ENCODE results near the gene INPP4B. TPM values are rescaled to one million over a fixed set of nuclear protein-coding genes. Genes with fewer than 3 reads are reported as not detected.
"Not testable (repeated sequence)": the region's sequence is repeated elsewhere in the genome, so short reads cannot be mapped to it uniquely, and the experiment has no call there.

The INPP4B gene
- total RNA-seq, 4 donors from 2014 or later: 29.4 to 51.5 (median 35.3) TPM

DNA sequence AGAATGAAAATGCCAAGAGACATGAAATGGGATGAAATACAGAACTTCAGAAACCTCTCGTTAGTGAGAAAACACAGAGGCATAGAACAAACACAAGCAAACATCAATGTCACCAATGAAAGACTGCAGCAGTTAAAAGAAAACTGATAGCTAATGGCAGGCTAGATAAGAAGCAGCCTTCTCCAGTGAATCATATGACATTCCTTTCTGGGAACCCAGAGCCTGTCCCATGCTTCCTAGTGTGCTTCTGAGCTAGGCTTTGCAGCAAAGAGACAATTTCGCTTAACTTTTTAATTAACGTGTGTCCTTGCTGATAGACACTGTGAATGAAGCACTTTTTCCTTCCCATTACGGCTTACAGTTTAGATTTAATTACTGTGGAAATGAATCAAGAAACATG lies 765.1 kb downstream of the INPP4B start:
- no peaks in the 10 kb centered on the region for H3K9me3 ChIP-seq
- intact Hi-C loops (cut with DNase I; ENCODE audit: low total_unique reads): no loop called here
- no peak for TF ChIP-seq POLR2A (IDR thresholded peaks at IDR 0.05)
- TF ChIP-seq, protein P1, sequence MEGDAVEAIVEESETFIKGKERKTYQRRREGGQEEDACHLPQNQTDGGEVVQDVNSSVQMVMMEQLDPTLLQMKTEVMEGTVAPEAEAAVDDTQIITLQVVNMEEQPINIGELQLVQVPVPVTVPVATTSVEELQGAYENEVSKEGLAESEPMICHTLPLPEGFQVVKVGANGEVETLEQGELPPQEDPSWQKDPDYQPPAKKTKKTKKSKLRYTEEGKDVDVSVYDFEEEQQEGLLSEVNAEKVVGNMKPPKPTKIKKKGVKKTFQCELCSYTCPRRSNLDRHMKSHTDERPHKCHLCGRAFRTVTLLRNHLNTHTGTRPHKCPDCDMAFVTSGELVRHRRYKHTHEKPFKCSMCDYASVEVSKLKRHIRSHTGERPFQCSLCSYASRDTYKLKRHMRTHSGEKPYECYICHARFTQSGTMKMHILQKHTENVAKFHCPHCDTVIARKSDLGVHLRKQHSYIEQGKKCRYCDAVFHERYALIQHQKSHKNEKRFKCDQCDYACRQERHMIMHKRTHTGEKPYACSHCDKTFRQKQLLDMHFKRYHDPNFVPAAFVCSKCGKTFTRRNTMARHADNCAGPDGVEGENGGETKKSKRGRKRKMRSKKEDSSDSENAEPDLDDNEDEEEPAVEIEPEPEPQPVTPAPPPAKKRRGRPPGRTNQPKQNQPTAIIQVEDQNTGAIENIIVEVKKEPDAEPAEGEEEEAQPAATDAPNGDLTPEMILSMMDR (IDR thresholded peaks at IDR 0.05): no peak
- H3K4me1 ChIP-seq: no peaks in the 10 kb centered on the region
- H3K4me3 ChIP-seq: no peak overlapping the region
- H3K27ac ChIP-seq: no peak overlapping the region
- no peak for DNase-seq
- no peaks in the 10 kb centered on the region for H3K36me3 ChIP-seq
- no peaks in the 10 kb centered on the region for H3K27me3 ChIP-seq

DNA sequence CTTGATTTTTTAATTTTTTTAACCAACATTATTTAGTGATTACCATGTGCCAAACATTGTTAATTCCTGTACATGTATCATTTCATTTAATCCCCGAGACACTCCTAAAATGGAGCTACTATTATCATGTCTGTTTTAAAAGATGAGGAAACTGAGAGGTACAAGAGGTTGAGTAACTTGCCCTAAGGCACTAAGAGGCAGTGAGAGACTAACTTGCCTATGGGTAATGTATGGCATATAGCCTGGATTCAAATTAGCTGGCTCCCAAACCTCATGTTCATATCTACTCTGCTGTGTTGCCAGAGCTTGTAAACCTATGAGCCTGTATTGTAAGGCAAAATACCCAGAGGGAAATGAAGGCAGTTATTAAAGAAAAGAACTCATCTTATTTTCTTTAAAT lies 766.1 kb downstream of the INPP4B start:
- no peak for TF ChIP-seq POLR2A (IDR thresholded peaks at IDR 0.05)
- TF ChIP-seq, protein P1 (IDR thresholded peaks at IDR 0.05): no peak
- Histone ChIP-seq H3K9me3 (no peaks in the 10 kb centered on the region), H3K4me1 (no peaks in the 10 kb centered on the region), H3K4me3 (no peak overlapping the region), H3K27ac (no peak overlapping the region), H3K36me3 (no peaks in the 10 kb centered on the region), H3K27me3 (no peaks in the 10 kb centered on the region)
- DNase-seq: no peak
- intact Hi-C loops (cut with DNase I; ENCODE audit: low total_unique reads): no loop called here

DNA sequence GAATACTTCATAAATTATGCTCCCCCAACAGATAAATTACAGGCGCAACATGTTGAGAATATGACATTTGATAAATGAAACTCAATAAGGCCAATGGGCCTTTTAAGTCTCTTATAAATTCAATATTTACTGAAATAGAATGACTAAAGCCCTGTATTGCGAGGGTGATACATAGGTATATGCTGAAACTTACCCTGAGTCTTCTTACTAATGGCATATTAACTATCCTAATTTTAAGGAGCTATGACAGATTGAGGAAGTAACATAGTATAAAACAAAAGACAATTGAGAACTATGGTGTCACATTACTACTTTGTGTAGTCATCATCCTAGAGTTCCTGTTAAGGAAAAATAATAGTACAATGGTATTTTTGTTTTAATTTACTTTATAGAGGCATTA lies 769.1 kb downstream of the INPP4B start:
- no peak overlapping the region for H3K27ac ChIP-seq
- H3K9me3 ChIP-seq: no peaks in the 10 kb centered on the region
- TF ChIP-seq, protein P1 (IDR thresholded peaks at IDR 0.05): no peak
- TF ChIP-seq POLR2A (IDR thresholded peaks at IDR 0.05): no peak
- no peak for DNase-seq
- intact Hi-C loops (cut with DNase I; ENCODE audit: low total_unique reads): no loop called here
- H3K36me3 ChIP-seq: no peaks in the 10 kb centered on the region
- no peaks in the 10 kb centered on the region for H3K27me3 ChIP-seq
- H3K4me3 ChIP-seq: no peak overlapping the region
- no peaks in the 10 kb centered on the region for H3K4me1 ChIP-seq

DNA sequence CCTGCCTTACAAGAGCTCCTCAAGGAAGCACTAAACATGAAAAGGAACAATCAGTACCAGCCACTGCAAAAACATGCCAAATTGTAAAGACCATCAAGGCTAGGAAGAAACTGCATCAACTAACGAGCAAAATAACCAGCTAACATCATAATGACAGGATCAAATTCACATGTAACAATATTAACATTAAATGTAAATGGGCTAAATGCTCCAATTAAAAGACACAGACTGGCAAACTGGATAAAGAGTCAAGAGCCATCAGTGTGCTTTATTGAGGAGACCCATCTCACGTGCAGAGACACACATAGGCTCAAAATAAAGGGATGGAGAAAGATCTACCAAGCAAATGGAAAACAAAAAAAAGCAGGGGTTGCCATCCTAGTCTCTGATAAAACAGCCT lies 777.8 kb downstream of the INPP4B start:
- H3K36me3 ChIP-seq, H3K4me1 ChIP-seq, H3K9me3 ChIP-seq: not testable (repeated sequence)

DNA sequence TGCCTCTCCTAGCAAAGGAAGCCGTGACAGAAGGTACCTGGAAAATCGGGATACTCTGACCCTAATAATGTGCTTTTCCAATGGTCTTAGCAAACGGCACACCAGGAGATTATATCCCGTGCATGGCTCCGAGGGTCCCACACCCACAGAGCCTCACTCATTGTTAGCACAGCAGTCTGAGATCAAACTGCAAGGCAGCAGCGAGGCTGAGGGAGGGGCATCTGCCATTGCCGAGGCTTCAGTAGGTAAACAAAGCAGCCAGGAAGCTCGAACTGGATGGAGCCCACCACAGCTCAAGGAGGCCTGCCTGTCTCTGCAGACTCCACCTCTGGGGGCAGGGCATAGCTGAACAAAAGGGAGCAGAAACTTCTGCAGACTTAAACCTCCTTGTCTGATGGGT lies 779.5 kb downstream of the INPP4B start:
- H3K9me3 ChIP-seq; H3K4me3 ChIP-seq; intact Hi-C loops (cut with DNase I; ENCODE audit: low total_unique reads); DNase-seq; H3K4me1 ChIP-seq; H3K36me3 ChIP-seq; H3K27me3 ChIP-seq; H3K27ac ChIP-seq: not testable (repeated sequence)

More for the DNA sequence above, 777.8 kb downstream of the INPP4B start:
- intact Hi-C loops (cut with DNase I; ENCODE audit: low total_unique reads); H3K27me3 ChIP-seq; H3K27ac ChIP-seq; DNase-seq; H3K4me3 ChIP-seq: not testable (repeated sequence)

DNA sequence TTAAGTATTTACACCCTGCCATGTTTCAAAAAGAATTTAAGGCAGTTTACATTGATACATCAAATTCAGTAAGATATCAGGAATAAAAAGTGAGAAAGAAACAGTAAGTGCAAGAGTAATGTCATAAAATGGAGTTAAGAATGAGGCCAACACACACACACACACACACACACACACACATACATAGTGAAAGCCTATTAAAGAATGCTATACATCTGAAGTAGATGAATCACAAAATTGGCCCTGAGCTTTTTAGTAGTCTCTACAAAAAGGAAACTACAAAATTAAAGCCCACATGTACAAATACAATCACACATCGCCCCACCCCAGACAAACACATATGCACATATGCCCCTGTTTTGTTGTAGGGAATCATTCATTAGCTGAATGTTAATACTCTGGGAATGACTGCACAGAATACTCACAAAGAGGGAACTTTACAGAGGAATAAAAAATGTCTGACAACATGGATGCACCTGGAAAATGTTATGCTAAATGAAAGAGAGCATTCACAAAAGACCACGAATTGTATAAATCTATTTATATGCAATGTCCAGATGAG lies 780.9 kb downstream of the INPP4B start:
- no peaks in the 10 kb centered on the region for H3K4me1 ChIP-seq
- H3K27ac ChIP-seq: no peak overlapping the region
- DNase-seq: no peak
- no peaks in the 10 kb centered on the region for H3K36me3 ChIP-seq
- no peak overlapping the region for H3K4me3 ChIP-seq
- peaks cover 0 to 5% of the 10 kb centered on the region in 2 donors for H3K9me3 ChIP-seq
- intact Hi-C loops (cut with DNase I; ENCODE audit: low total_unique reads): no loop called here
- TF ChIP-seq, protein P1 (IDR thresholded peaks at IDR 0.05): no peak
- no peaks in the 10 kb centered on the region for H3K27me3 ChIP-seq

Measured in uterus (tissue), 4 donors.